Activated CD8-positive, alpha-beta memory T cell treated with anti-CD3 and anti-CD28 coated beads for 36 hours (primary cell): Measurements from ENCODE around the gene PTPN20. TPM values are rescaled to one million over a fixed set of nuclear protein-coding genes. Genes with fewer than 3 reads are reported as not detected.
"Not testable (repeated sequence)": the region's sequence is repeated elsewhere in the genome, so short reads cannot be mapped to it uniquely, and the experiment has no call there.

Experiments used
- CTCF ChIA-PET: fragments of 350-600 bp; sonication (Branson Sonifier 250); formaldehyde crosslinking; loops from one replicate; lab custom pipeline; 2021; ENCODE audit warnings: antibody characterized with exemption; lab: Charles Lee
- POLR2A ChIA-PET: fragments of 350-600 bp; sonication (Branson Sonifier 250); formaldehyde crosslinking; loops from one replicate; lab custom pipeline; 2021; ENCODE audit warnings: antibody characterized with exemption; lab: Charles Lee
- total RNA-seq, 2 experiments: library from RNA; stranded (reverse); gene quantifications; one replicate each; pipeline ENCODE4 v1.2.3, GENCODE V29; 2021

The PTPN20 gene
- total RNA-seq, 2 experiments from 2014 or later: 0.70 to 1.1 TPM

GRCh38 chr10:46948687-46949518 is 37.7 kb downstream of the PTPN20 start:
- POLR2A ChIA-PET, CTCF ChIA-PET: not testable (repeated sequence)

GRCh38 chr10:46952540-46952939 is 41.3 kb downstream of the PTPN20 start:
- CTCF ChIA-PET, POLR2A ChIA-PET: not testable (repeated sequence)

GRCh38 chr10:46960742-46961141 is 49.5 kb downstream of the PTPN20 start:
- POLR2A ChIA-PET, CTCF ChIA-PET: not testable (repeated sequence)

- POLR2A ChIA-PET, CTCF ChIA-PET: not testable (repeated sequence)
Observed at GRCh38 chr10:46963356-46963755, 52.1 kb downstream of the PTPN20 start.

GRCh38 chr10:46967013-46967412 is 55.8 kb downstream of the PTPN20 start:
- CTCF ChIA-PET, POLR2A ChIA-PET: not testable (repeated sequence)

- POLR2A ChIA-PET, CTCF ChIA-PET: not testable (repeated sequence)
Observed at GRCh38 chr10:46980223-46980622, 69.0 kb downstream of the PTPN20 start.

- CTCF ChIA-PET: not testable (repeated sequence)
Observed at GRCh38 chr10:46987233-46987924, 76.2 kb downstream of the PTPN20 start.

GRCh38 chr10:46992803-46993561 is 81.8 kb downstream of the PTPN20 start:
- POLR2A ChIA-PET: no interaction called here
- CTCF ChIA-PET: interaction anchor here (0.9 kb wide), 1 partner anchor 55 kb away, joined by 3 read pairs; no protein-coding TSS in a partner anchor

More at GRCh38 chr10:46987233-46987924, 76.2 kb downstream of the PTPN20 start:
- POLR2A ChIA-PET: not testable (repeated sequence)

- ChIA-PET CTCF (no interaction called here), POLR2A (no interaction called here)
Observed at GRCh38 chr10:46995234-46995633, 84.0 kb downstream of the PTPN20 start.

GRCh38 chr10:46998192-46998591 is 87.0 kb downstream of the PTPN20 start:
- CTCF ChIA-PET: no interaction called here
- POLR2A ChIA-PET: no interaction called here

GRCh38 chr10:46998595-46998994 is 87.4 kb downstream of the PTPN20 start:
- ChIA-PET POLR2A (no interaction called here), CTCF (no interaction called here)

GRCh38 chr10:46999217-46999616 is 88.0 kb downstream of the PTPN20 start:
- CTCF ChIA-PET: no interaction called here

GRCh38 chr10:47008769-47009168 is 97.5 kb downstream of the PTPN20 start:
- ChIA-PET POLR2A (no interaction called here), CTCF (no interaction called here)

More at GRCh38 chr10:46999217-46999616, 88.0 kb downstream of the PTPN20 start:
- POLR2A ChIA-PET: no interaction called here

GRCh38 chr10:47009215-47009838 is 98.1 kb downstream of the PTPN20 start:
- ChIA-PET POLR2A (no interaction called here), CTCF (no interaction called here)

GRCh38 chr10:47010036-47010435 is 98.8 kb downstream of the PTPN20 start:
- ChIA-PET POLR2A (no interaction called here), CTCF (no interaction called here)

GRCh38 chr10:47012214-47012613 is 101.0 kb downstream of the PTPN20 start:
- ChIA-PET POLR2A (no interaction called here), CTCF (no interaction called here)

GRCh38 chr10:47013507-47014154 is 102.4 kb downstream of the PTPN20 start:
- POLR2A ChIA-PET: no interaction called here
- CTCF ChIA-PET: interaction anchor here (1.5 kb wide), 1 partner anchor 11 kb away, joined by 3 read pairs; no protein-coding TSS in a partner anchor

- ChIA-PET CTCF (no interaction called here), POLR2A (no interaction called here)
Observed at GRCh38 chr10:47015404-47015803, 104.2 kb downstream of the PTPN20 start.

GRCh38 chr10:47016564-47016963 is 105.3 kb downstream of the PTPN20 start:
- CTCF ChIA-PET: interaction anchor here (1.0 kb wide), 1 partner anchor 9 kb away, joined by 4 read pairs; no protein-coding TSS in a partner anchor
- POLR2A ChIA-PET: no interaction called here
